K562 (cell line): ENCODE data around the gene TTLL12. TPM values are rescaled to one million over a fixed set of nuclear protein-coding genes. Genes with fewer than 3 reads are reported as not detected.

Experiments
- ATAC-seq: fragments of 200-7000 bp; cut with Tn5 transposase; 3 replicates; pipeline ENCODE4 v1.9.1; 2020; ENCODE audit warnings: moderate library complexity
- BruUV-seq: library from RNA; stranded (reverse); fragments of 400-500 nt; replicated peaks from 2 replicates; lab custom pipeline; 2021; lab: Mats Ljungman, UMichigan
- CTCF ChIA-PET: fragments of 300-600 bp; formaldehyde crosslinking; extraction: SDS; loops from one replicate; lab custom pipeline; 2021; ENCODE audit warnings: low intra/inter-chr PET ratio; lab: Yijun Ruan, JAX
- POLR2A ChIA-PET: fragments of 300-600, 350-650 bp; sonication (Branson Sonifier 250); formaldehyde crosslinking; extraction: SDS; loops from one replicate; lab custom pipeline; 2021; ENCODE audit warnings: antibody characterized with exemption, inconsistent platforms; lab: Yijun Ruan, JAX
- DNase-seq, 4 experiments: peaks; one replicate each; pipeline versions ENCODE4 v3.0.0 to v3.0.0-alpha.2; 2011 to 2018; ENCODE audit warnings: low spot score in 3 of 4, mixed read lengths in 3 of 4; ENCODE audit errors: extremely low read depth in 1 of 4
- FAIRE-seq: peaks from 2 replicates; lab custom pipeline; 2011; peaks lifted over from hg19 to GRCh38; lab: Jason Lieb, UNC
- H2AFZ ChIP-seq: 2 replicates; pipeline ENCODE4 v1.6.0; 2011; ENCODE audit warnings: low read depth, low read length, control low read depth, inconsistent platforms
- H3K27ac ChIP-seq: fragments of 200-600 bp; 3 replicates; pipeline ENCODE4 v1.8.0; 2011; ENCODE audit warnings: low read depth, mild to moderate bottlenecking, control low read depth, inconsistent platforms, low read length, moderate library complexity, mixed read lengths; ENCODE audit errors: extremely low read depth
- H3K27me3 ChIP-seq, 2 experiments: fragments of 300-600 bp in 1 of 2; 2 replicates in 1 of 2; 3 replicates in 1 of 2; pipeline versions ENCODE4 v1.6.0 to v1.8.0; 2011; ENCODE audit warnings: inconsistent platforms in 2 of 2, low read length in 2 of 2, mild to moderate bottlenecking in 1 of 2, mixed read lengths in 1 of 2, moderate library complexity in 1 of 2; ENCODE audit not compliant: control insufficient read depth in 2 of 2, insufficient read depth in 2 of 2
- H3K36me3 ChIP-seq: fragments of 300-600 bp; 3 replicates; pipeline ENCODE4 v1.8.0; 2011; ENCODE audit warnings: mild to moderate bottlenecking, low read length, inconsistent platforms; ENCODE audit not compliant: control insufficient read depth, insufficient read depth
- H3K4me1 ChIP-seq, 2 experiments: fragments of 200-600 bp in 1 of 2; replicated peaks in 1 of 2; 2 replicates in 1 of 2; 3 replicates in 1 of 2; pipeline versions ENCODE4 v1.5.1 to v1.8.0; 2011; ENCODE audit warnings: inconsistent platforms in 2 of 2, low read length in 2 of 2, mild to moderate bottlenecking in 1 of 2, mixed read lengths in 1 of 2, moderate library complexity in 1 of 2; ENCODE audit not compliant: control insufficient read depth in 2 of 2, insufficient read depth in 2 of 2
- H3K4me2 ChIP-seq: 2 replicates; pipeline ENCODE4 v1.6.1; 2011; ENCODE audit warnings: low read length, control low read depth, inconsistent platforms, mixed read lengths; ENCODE audit not compliant: insufficient read depth
- H3K4me3 ChIP-seq: fragments of 200-600 bp; sonication (generic), shearing (Covaris generic); 2 replicates; pipeline ENCODE4 v1.5.1; 2016; ENCODE audit warnings: control low read depth, inconsistent platforms
- H3K79me2 ChIP-seq: fragments of 200-600 bp; 3 replicates; pipeline ENCODE4 v1.8.0; 2011; ENCODE audit warnings: low read length, inconsistent platforms; ENCODE audit not compliant: control insufficient read depth, insufficient read depth
- H3K9ac ChIP-seq, 2 experiments: 2 replicates each; pipeline versions ENCODE4 v1.6.0 to v1.6.1; 2011; ENCODE audit warnings: low read depth in 2 of 2, low read length in 2 of 2, control low read depth in 1 of 2, inconsistent platforms in 1 of 2, mild to moderate bottlenecking in 1 of 2, mixed read lengths in 1 of 2; ENCODE audit not compliant: insufficient read depth in 1 of 2
- H3K9me1 ChIP-seq: one replicate; pipeline ENCODE4 v1.6.0; 2011; ENCODE audit warnings: inconsistent platforms, mild to moderate bottlenecking, low read length, moderate library complexity; ENCODE audit not compliant: control insufficient read depth, insufficient read depth
- H3K9me3 ChIP-seq: replicated peaks from 2 replicates; pipeline ENCODE4 v1.5.1; 2011; ENCODE audit warnings: low read depth, low read length, inconsistent platforms; ENCODE audit not compliant: control insufficient read depth, insufficient read depth
- H4K20me1 ChIP-seq: replicated peaks from 2 replicates; pipeline ENCODE4 v1.6.1; 2011; ENCODE audit warnings: low read length, inconsistent platforms, mixed read lengths; ENCODE audit not compliant: control insufficient read depth, insufficient read depth
- CTCF ChIP-seq, 3 experiments: IDR thresholded peaks in 2 of 3; conservative IDR thresholded peaks in 1 of 3; 2 replicates each; pipeline ENCODE4 v1.5.1; 2011 to 2012; ENCODE audit warnings: low read length in 3 of 3, mild to moderate bottlenecking in 3 of 3, control low read depth in 2 of 3, improper control_type of control experiment in 1 of 3, inconsistent platforms in 1 of 3, low read depth in 1 of 3, mixed read lengths in 1 of 3, moderate library complexity in 1 of 3; ENCODE audit not compliant: insufficient read depth in 2 of 3
- PURB ChIP-seq: sonication (generic); formaldehyde crosslinking; IDR thresholded peaks from 2 replicates; pipeline ENCODE4 v1.9.0; 2021; ENCODE audit warnings: low read depth, mild to moderate bottlenecking, missing genetic modification reagents
- RBM25 ChIP-seq: fragments of 200-400 bp; formaldehyde crosslinking; IDR thresholded peaks from 2 replicates; pipeline ENCODE4 v1.6.1; 2018; ENCODE audit warnings: low read length, low read depth, moderate library complexity; ENCODE audit not compliant: severe bottlenecking
- RERE ChIP-seq: sonication (generic); formaldehyde crosslinking; IDR thresholded peaks from 2 replicates; pipeline ENCODE4 v1.8.0; 2023; ENCODE audit warnings: missing genetic modification reagents, mild to moderate bottlenecking, borderline replicate concordance
- SMAD2 ChIP-seq: fragments of 150-350 bp; IDR thresholded peaks from 2 replicates; pipeline ENCODE4 v1.6.1; 2014; ENCODE audit warnings: low read depth, mild to moderate bottlenecking, low read length
- ZFPM2 ChIP-seq: fragments of 250-450 bp; sonication (Bioruptor Pico); IDR thresholded peaks from 2 replicates; pipeline ENCODE4 v1.5.1; 2022; ENCODE audit warnings: mild to moderate bottlenecking
- ZNF197 ChIP-seq: fragments of 200-800 bp; sonication (Bioruptor generic); IDR thresholded peaks from 2 replicates; pipeline ENCODE4 v1.6.1; 2016; ENCODE audit warnings: low read depth, missing genetic modification characterization, missing compliant biosample characterization
- ZNF280B ChIP-seq: fragments of 250-450 bp; sonication (Bioruptor Pico); IDR thresholded peaks from 2 replicates; pipeline ENCODE4 v1.5.1; 2021; ENCODE audit warnings: mild to moderate bottlenecking
- ZNF436 ChIP-seq: fragments of 250-450, 450-650 bp; sonication (Bioruptor Pico); formaldehyde crosslinking; IDR thresholded peaks from 2 replicates; pipeline ENCODE4 v1.7.0; 2020; ENCODE audit warnings: mild to moderate bottlenecking
- ZNF444 ChIP-seq: fragments of 250-450 bp; sonication (Bioruptor Pico); IDR thresholded peaks from 2 replicates; pipeline ENCODE4 v1.4.0; 2020; ENCODE audit warnings: mild to moderate bottlenecking, moderate library complexity
- WGBS: fragments of 100-300 bp; shearing (Covaris generic); methylation state at CpG from one replicate; pipeline ENCODE4 v1.1.6; 2016; ENCODE audit warnings: low coverage, mixed read lengths; ENCODE audit not compliant: insufficient coverage; ENCODE audit errors: missing lambda C conversion rate; 5-methylcytosine and 5-hydroxymethylcytosine counted together
- in situ Hi-C: fragments of 300-500 bp; cut with MboI; formaldehyde crosslinking; loops from 4 replicates; pipeline ENCODE4 v1.15.0; 2018; ENCODE audit warnings: inconsistent platforms, mixed read lengths
- intact Hi-C: fragments of 100-400 bp; cut with micrococcal nuclease; formaldehyde crosslinking; loops from 2 replicates; pipeline ENCODE4 v1.14.2; 2022
- polyA plus RNA-seq, 8 experiments: library from polyadenylated mRNA; depleted of rRNA in 4 of 8; stranded (reverse) in 5 of 8; unstranded in 3 of 8; fragments of >200 nt; fragmentation: Nextera tagmentation in 2 of 8; fragmentation: Illumina TruSeq in 1 of 8; extraction: Ambion mirVana in 2 of 8; extraction: Trizol in 1 of 8; gene quantifications; 2 replicates each; pipeline versions ENCODE4 v1.2.1 to v1.2.3, GENCODE V29; 2011 to 2014; ENCODE audit warnings: inconsistent platforms in 1 of 8, missing spikeins in 1 of 8
- total RNA-seq, 7 experiments: library from RNA; depleted of rRNA in 6 of 7; stranded (reverse); fragments of >200 nt in 6 of 7; fragmentation: Illumina TruSeq in 2 of 7; extraction: Trizol in 2 of 7; gene quantifications; 2 replicates each; pipeline versions ENCODE4 v1.2.1 to v1.2.3, GENCODE V29; 2011 to 2021; ENCODE audit warnings: low replicate concordance in 1 of 7

Gene TTLL12
- total and polyA plus RNA-seq, 9 of the 15 experiments (the other 6 are each of a cell fraction or from before 2014, with no cell fraction given) = 1.3 to 128 (median 43.0) TPM

- no peak for TF ChIP-seq ZFPM2 (CRISPR knock-in tag)
Measured at GRCh38 chr22:43162412-43163150, 24.4 kb downstream of the TTLL12 start (continued).

GRCh38 chr22:43160497-43161126 lies 26.3 kb downstream of the TTLL12 start:
- no TSS peak for BruUV-seq
- TF ChIP-seq ZNF436 (CRISPR knock-in tag) (no peak), PURB (CRISPR knock-in tag) (no peak), ZNF280B (no peak), RBM25 (peak; percentile 81), ZNF197 (CRISPR knock-in tag) (no peak), RERE (CRISPR knock-in tag) (no peak), CTCF (IDR thresholded peaks at IDR 0.05 in 2 of 3, conservative IDR thresholded peaks at IDR 0.05 in 1 of 3; ENCODE audit: insufficient read depth in 2 of 3, low read depth in 1 of 3, low read length in 3 of 3) (no peak), SMAD2 (no peak), ZNF444 (CRISPR knock-in tag) (no peak)

More at GRCh38 chr22:43160497-43161126, 26.3 kb downstream of the TTLL12 start:
- no peak overlapping the region for H3K9ac ChIP-seq
- ATAC-seq (no peak), FAIRE-seq (no peak), DNase-seq (no peak)
- H3K4me3 ChIP-seq = no peak overlapping the region
- H2AFZ ChIP-seq = no peak overlapping the region
- in situ Hi-C loops (no loop called here), intact Hi-C loops (no loop called here)
- peaks cover 8 to 51% of the 10 kb centered on the region in 2 experiments for H3K4me1 ChIP-seq
- H4K20me1 ChIP-seq = 0 out of 2 replicates have a peak, but pooled peaks cover 3% of the 10 kb centered on the region
- peaks cover 2% of the 10 kb centered on the region; the same call in 1 of the 3 replicates for H3K79me2 ChIP-seq
- H3K27ac ChIP-seq = no peak overlapping the region
- H3K9me1 ChIP-seq = no peaks in the 10 kb centered on the region
- WGBS = 93% methylated on average over 8 of the region's 8 CpGs
- no peak overlapping the region for H3K4me2 ChIP-seq
- H3K9me3 ChIP-seq = no peaks in the 10 kb centered on the region
- peaks cover 19% of the 10 kb centered on the region; the same call in 1 of the 3 replicates for H3K36me3 ChIP-seq
- ChIA-PET CTCF (no interaction called here), POLR2A (no interaction called here)
- no peaks in the 10 kb centered on the region for H3K27me3 ChIP-seq
